A204.1 (cell line): ENCODE measurements around the gene NCK2.

Source experiments
- FAIRE-seq: peaks from 2 replicates; lab custom pipeline; 2012; peaks lifted over from hg19 to GRCh38; lab: Jason Lieb, UNC

Gene NCK2

DNA sequence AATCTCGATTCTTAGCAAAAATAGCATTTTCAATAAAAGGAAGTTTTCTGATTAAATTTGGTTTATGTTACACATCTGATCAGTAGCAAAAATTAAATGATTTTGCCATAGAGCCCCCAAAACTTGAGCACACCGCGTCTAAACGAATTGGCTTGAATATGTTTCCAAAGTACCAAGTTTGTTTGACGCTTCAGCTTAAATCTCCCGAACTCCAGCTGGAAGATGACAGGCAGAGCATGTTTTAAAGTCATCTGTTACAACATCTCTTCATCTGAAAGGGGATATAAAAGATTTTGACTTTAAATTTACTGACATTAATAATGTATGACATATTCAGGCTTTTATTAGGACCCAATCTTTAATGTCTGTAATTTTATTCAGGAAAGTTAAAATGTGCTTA, 129.8 kb downstream of the NCK2 start:
- no peak for FAIRE-seq

DNA sequence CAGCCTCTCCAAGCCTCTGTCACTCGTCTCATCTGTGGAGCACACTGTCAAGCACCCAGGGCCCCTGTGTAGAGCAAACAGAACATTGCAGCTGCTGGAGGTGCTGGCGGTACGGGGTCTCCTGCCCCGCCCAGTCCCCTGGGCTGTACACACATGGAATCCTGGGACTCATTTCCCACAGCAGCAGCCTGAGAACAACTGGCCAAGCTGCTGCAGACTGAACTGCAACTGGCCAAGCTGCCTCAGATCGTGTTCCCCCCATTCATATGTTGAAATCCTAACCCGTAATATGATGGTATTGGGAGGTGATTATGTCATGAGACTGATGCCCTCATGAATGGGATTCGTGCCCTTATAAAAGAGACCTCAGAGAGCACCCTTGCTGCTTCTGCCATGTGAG, 130.5 kb downstream of the NCK2 start:
- FAIRE-seq: no peak

DNA sequence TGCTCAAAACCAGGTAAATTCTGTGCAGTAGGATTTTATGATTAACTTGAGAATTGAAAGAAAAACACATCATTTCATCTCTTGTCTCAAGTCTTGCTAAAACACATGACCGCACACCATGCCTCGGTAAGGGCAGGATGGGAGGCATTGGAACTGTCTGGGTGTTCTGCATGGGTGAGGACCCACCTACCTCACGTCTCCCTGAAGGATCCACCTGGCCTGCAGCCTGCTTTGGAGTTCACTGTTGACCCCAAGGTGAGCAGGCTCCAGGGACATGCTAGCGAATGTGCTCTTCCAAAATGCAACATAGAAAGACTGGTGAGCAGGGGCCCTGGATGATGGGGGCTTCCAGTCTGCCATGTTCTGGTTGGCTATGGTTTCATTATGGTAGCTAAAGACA, 131.5 kb downstream of the NCK2 start:
- no peak for FAIRE-seq

DNA sequence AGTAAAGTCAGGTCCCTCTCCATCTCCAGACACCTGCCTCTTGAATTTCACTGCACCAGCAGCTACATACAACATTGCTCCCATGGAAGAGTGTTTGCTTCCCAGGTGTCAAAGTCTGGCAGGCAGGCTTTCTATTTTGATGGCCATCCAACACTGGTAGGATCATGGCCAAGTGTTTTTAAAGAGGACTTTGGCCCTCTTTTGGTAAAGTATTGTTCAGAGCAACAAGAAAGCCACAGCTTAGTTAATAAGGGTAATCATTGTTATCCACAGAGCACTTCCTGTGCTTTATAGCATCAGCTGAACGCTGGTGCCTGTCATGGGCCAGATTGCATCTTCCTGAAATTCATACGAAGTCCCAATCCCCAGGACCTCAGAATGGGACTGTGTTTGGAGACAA, 133.2 kb downstream of the NCK2 start:
- FAIRE-seq: no peak

DNA sequence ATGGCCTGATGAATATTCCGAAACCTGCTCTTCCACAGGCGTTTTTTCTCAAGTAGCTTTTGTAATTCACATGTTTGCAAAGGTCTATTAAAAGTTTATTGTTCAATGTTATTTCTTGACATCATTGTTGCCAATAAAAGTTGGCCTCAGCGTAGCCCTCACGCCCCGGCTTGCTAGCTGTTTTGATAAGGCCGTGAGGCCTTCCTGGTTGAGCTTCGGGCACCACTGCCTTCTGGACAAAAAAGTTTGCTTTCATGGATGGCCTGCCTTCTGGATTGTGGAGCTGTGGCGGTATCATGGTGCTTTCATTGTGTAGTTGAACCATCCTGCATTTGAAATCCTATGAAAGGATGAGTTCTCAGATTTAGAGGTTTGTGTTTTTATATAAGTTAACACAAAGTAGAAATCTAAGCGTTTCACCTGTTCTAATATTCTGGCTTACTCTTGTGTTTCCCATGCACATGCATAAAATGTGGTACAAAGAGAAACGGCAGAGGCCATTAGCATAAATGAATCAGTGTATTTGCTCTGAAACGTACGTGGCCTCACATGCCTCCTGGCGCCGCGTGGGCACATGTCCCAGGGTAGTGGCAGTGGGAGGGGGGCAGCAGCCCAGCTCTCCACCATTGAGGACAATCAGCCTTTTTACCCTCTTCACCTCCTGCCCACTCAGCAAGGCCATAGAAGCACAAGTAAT, 134.5 kb downstream of the NCK2 start:
- FAIRE-seq: no peak

DNA sequence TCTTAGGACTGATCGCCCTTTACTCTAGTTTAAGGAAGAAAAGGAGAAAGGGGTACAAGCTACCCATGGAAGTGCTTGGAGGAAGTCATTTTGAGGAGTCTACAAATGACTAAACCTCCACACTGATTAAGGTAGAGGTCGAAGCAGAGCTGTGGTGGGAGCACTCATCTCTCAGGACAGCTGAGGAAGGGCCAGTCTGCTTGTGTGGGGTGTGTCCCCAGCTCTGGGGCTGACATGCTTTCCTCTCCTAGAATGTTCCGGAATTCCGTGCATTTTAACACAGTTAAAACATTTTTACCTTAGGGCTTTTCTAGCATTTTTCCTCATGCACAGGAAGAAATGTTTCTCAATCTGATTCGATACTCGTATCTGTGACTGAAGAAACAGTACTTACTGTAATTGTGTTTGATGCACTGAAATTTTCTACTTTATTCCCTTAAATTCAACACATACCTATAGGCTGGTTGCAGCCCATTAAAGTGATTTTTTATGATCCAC, 135.1 kb downstream of the NCK2 start:
- no peak for FAIRE-seq

DNA sequence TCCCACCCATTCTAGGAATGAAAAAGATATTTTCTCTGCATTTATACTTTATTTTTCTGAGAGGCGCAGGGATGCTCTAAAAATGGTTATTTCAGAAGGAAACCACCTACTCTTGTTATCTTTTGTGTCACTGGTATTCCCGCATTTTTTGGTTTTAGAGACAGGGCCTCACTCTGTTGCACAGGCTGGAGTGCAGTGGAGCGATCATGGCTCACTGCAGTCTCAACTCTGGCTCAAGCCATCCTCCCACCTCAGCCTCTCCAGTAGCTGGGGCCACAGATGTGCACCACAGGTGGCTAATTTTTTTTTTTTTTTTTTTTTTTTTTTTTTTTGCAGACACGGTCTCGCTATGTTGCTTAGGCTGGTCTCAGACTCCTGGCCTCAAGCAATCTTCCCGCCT, 135.9 kb downstream of the NCK2 start:
- FAIRE-seq: no peak

DNA sequence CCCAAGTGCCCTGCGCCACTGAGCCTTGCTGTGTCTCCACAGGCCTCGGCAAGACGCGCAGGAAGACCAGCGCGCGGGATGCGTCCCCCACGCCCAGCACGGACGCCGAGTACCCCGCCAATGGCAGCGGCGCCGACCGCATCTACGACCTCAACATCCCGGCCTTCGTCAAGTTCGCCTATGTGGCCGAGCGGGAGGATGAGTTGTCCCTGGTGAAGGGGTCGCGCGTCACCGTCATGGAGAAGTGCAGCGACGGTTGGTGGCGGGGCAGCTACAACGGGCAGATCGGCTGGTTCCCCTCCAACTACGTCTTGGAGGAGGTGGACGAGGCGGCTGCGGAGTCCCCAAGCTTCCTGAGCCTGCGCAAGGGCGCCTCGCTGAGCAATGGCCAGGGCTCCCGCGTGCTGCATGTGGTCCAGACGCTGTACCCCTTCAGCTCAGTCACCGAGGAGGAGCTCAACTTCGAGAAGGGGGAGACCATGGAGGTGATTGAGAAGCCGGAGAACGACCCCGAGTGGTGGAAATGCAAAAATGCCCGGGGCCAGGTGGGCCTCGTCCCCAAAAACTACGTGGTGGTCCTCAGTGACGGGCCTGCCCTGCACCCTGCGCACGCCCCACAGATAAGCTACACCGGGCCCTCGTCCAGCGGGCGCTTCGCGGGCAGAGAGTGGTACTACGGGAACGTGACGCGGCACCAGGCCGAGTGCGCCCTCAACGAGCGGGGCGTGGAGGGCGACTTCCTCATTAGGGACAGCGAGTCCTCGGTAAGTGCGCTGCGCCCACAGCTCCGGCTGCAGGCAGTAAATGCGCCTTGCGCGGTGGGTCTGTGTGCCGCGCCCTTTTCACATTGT, 136.8 kb downstream of the NCK2 start:
- FAIRE-seq: no peak

DNA sequence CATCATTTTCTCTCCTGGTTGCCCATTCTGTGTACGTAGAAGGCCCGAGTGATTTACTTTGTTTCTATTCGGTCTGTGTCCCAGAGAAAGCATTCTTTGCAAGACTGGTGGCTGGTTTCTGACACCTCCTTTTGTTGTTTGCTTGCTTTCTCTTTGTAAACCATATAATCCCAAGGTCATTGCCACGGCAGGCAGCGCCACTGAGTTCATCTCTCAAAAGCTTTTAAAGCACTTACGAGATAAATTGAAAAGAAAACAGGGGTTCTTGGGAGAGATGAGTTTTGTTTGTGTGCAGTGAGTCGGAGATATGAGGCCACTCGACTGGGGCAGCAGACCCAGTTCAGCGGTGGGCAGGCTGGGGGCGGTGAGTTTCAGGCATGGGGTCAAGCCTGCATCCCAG, 137.6 kb downstream of the NCK2 start:
- no peak for FAIRE-seq

DNA sequence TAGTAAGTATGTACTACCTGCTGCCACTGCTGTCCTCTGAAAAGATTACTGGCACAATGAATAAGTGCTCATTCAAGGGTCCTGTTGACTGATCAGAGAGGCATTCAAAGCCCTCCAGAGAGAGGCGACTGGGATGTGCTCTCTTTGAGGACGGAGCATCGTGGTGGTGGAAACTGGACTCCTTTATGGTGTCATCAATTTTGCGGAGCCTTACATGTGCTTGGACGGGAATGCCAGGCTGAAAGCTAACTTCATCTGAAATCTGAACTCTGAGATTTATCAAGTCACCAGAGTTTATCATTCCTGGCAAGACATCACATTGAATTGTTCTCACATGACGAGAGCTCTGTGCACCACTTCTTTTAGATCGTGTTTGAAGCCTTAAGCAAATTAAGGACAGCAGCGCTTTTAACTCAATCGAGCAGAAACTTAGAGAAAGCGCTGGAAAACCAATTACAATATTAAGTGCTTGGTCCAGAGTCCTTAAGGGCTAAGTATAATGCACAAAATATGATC, 138.3 kb downstream of the NCK2 start:
- FAIRE-seq: no peak

DNA sequence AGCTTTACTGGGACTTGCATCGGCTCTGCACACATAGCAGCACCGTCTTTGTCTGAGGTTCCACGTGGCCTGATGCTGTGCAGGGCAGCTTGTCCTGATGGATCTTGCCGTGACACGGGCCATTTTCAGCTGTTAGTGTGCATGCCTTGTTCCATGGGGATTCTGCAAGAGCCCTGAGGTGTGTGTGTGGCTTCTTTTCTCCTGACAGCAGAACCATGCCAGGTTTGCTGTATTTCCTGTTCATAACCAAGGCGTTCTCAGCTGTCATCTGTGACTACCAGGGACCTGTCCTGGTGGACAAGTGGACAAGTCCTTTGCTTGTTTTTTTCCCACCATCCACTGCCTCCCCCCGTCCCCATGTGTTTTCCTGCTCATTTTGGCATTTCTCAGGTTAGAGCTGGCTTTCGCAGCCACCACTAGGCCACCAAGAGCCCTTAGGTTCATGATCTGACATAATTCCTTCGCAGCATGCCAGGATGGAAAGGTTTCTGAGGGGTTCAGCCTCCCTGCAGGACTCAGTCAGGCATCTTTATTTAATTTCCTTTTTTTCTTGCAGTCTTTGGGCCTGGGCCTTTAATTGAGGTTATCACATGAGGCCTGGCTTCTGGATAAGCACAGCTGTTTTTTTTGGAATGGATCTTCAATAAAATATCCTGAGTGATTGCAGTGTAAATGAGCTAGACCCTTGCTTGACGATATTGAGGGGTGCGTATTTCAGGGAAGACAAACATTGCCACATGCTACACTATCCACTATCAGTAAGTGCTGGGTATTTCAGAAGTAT, 139.4 kb downstream of the NCK2 start:
- FAIRE-seq: no peak

DNA sequence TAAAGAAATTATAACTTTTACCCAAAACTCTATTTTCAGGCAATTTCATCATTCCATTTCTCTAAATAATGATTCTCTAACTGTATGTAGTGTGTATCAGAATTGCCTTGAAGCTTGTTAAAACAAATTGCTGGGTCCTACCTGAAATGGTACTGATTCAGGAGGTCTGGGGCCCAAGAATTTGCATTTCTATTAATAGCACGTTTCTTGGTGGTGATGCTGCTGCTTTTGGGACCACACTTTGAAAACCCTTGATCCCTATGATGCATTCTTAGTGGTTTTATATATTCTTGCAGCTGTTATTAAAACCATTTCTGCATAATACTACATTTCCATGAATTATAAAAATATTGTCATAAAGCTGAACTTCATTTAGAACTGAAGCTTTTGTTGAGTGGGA, 140.7 kb downstream of the NCK2 start:
- FAIRE-seq: no peak

DNA sequence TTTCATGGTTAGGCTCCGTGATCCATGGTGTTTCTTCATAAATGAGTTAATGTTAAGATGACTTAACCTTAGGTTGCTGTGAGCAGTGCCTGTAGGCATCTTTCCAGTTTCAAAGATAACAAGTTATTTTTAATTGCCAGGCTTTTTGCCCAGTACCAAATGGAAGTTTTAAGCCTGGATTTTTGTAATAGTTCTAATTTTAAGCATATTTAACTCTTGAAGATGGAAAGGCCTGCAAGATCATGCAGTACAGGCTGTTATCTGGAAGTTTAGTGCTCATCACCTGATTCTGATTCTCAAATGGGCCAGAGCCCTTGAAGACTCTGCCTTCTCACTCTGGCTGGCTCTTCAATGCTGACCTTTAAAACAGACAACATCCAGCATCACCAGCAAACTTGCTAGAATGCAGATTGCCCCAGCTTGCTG, 141.3 kb downstream of the NCK2 start:
- no peak for FAIRE-seq

DNA sequence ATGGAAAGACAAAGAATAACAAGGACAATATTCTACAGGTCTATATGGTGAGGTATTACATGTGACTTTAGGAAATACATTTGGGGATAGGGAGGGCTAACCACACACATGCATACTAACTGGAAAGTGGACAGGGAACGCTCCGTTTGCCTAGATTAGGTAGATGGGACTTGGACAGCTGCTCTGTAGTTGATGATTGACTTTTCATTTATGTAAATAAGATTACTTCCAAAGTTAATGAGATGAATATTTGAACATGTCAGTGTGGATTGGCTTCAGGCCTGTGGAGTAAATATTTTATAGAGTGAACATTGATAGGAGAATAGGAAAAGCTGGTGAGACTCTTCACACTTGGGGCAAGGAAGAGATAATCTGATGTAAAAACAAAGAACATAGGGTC, 142.0 kb downstream of the NCK2 start:
- no peak for FAIRE-seq

DNA sequence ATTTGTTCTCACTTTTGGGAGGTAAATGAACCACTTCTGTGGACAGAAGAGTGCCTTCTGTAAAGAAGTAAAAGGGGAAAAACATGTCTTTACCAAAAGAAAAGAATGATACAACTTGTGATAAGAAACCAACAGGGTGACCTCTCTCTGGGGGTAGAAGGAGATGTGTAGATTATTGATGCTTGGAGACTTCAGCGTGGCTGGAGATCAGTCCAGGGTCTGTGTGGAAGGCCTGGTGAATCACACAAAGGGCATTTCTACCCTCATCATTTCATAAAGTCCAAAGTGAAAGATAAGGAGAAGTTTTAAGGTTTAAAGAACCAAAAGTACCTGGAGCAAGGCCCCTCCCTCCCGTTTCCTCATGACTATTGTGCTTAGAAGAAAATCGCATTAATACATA, 142.5 kb downstream of the NCK2 start:
- FAIRE-seq: no peak

DNA sequence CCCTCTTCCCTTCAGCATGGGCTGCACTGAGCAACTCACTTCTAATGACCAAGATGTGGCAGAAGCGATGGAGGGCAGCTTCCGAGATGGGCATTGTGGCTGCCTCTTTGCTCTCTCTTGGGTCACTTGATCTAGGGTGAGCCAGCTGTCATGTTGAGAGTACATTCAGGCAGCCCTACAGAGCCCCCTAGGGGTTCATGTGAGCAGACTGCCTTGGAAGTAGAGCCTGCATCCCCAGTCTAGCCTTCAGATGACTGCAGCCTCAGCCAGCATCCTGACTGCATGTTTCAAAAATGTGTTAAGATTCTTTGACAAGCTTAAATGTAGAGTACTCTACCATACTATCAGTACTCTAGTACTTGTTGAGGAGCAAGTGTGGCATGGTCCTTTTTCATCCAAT, 143.9 kb downstream of the NCK2 start:
- FAIRE-seq: no peak

DNA sequence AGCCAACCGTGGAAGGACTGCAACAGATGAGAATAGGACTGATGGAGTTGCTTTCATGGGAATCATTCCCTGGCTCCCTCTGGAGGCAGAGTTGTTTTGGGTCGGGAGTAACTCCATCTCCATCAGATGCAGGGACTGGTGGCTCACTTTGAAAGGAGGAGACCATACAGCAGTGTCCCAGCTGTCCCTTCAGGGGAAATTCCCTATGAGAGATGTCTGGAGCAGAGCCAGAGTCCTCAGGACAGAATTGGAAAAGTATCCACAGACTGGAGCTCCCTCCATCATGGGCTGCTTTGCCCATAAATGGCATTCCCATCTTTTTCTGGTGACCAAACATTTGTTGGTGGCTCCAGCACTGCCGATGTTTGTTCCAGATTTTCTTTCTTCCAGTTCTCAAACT, 144.3 kb downstream of the NCK2 start:
- FAIRE-seq: no peak

DNA sequence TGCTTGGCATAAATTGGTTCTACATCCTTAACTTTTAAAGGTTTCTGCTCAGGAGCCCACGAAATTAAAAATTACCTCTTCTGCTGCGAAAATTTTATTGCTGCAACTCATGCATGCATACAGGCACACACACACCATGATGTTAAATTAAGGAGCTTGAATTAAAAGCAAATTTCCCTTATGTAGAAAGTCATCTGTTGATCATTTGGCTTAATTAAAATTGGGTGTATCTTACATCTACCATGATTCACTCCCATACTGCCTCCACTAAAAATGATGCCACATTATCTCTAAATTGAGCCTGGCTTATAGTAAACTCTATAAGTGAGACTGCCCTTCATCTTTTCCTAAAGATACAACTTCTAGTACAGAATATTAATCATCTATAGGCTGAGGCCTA, 145.4 kb downstream of the NCK2 start:
- FAIRE-seq: no peak

DNA sequence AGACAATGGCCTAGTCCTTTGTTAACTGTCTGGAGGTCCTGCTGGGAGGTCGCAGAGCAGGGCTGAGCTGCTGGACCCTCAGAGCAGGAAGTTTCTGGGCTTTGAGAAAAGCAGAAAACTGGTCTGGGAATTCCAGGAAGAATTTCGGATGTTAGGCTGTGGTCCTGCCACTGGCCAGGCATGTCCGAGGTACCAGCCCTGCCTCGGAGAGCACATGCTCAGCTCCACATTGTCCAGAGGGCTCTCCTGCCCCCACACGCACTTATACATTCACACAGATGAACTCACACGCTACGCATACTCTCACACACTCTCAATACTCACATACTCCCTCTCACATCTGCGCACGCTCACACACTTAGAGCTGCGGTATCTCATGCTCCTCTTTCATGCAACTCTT, 146.1 kb downstream of the NCK2 start:
- no peak for FAIRE-seq

DNA sequence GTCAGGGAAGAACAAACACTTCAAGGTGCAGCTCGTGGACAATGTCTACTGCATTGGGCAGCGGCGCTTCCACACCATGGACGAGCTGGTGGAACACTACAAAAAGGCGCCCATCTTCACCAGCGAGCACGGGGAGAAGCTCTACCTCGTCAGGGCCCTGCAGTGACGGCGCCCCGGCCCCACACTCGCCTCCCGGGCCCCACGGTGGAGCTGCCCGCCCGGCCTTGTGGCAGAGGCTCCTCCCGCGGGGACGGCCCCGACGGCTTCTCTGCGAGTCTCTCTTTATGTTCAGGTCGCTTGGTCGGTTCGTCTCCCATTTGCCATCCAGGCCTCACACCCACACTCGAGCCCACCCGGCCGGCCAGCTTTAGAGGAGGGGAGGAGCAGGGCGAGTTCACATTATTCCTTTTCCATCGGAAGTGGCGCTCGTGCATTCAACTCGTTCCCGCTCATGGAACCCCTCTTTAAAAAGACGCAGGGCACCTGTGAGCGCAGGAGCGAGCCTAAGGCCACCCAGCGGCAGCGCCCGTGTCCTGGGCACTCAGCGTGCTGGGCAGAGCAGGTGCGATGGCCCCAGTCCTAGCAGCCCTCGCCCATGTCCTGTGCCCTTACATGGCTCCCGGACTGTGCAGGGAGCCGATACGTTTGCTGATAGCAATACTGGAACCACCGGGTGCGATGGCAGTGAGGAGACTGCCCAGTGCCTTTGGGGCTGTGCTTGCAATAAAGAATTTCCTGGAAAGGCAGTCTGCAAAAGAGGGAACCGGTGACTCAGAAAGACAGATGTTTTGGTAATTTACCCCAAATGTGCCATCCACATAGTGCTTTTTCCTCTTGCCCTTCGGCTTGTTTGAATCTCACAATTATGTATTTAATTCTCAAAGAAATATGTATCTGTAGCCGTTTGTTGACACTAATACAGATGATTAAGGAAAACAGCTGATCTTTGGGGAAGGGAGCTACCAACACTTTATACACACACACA, 148.6 kb downstream of the NCK2 start:
- FAIRE-seq: no peak

DNA sequence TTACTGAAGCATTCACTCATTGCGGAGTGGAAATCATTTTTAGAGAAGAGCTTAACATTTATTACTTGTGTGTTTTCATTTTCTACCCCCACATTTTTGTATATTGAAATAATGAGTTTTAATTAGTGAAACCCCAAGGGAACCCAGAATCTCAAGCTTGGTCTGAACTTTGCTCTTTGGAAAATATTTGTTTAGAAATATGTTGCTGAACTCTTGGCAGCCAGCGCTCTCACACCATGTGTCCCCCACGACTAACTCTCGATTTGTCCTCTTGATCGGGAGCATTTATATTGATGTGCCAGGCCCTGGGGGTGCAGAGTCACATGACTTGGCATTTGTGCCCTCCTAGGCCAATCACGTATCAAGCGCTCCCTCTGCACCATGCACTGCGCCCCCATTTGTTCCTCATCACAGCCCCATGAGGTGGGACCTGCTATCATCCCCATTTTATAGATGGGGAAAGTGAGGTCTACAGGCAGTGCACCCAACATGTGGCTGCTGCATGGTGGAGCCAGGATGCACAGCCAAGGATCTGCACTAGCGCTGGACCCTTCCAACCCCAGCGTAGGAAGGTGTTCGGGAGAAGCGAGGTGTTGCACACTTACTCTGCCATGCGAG, 149.7 kb downstream of the NCK2 start:
- FAIRE-seq: no peak
